B cell (primary cell): Measurements from ENCODE around the gene TAF10. TPM values are rescaled to one million over a fixed set of nuclear protein-coding genes. Genes with fewer than 3 reads are reported as not detected.

ENCODE experiments used
- ATAC-seq: fragments of 200-7000 bp; cut with Tn5 transposase; one replicate; pipeline ENCODE4 v1.10.0; 2021; ENCODE audit warnings: low read depth, mild to moderate bottlenecking, moderate number of reproducible peaks, moderate library complexity
- CTCF ChIA-PET: fragments of 350-600 bp; sonication (Branson Sonifier 250); formaldehyde crosslinking; loops from one replicate; lab custom pipeline; 2021; ENCODE audit warnings: antibody characterized with exemption, inconsistent platforms; lab: Charles Lee
- POLR2A ChIA-PET: fragments of 350-600 bp; sonication (Branson Sonifier 250); formaldehyde crosslinking; loops from one replicate; lab custom pipeline; 2021; ENCODE audit warnings: antibody characterized with exemption; lab: Charles Lee
- DNase-seq: peaks from one replicate; pipeline ENCODE4 v3.0.0; 2013
- H2AFZ ChIP-seq: 2 replicates; pipeline ENCODE4 v1.6.1; 2012; ENCODE audit warnings: mild to moderate bottlenecking, low read depth, low read length; ENCODE audit not compliant: insufficient read depth, poor library complexity, severe bottlenecking
- H3K27ac ChIP-seq, 2 donors: 1 replicate in 1 of 2; 2 replicates in 1 of 2; pipeline ENCODE4 v1.5.1; 2012 to 2013; ENCODE audit warnings: low read length in 2 of 2, mild to moderate bottlenecking in 2 of 2, moderate library complexity in 1 of 2
- H3K27me3 ChIP-seq, 4 experiments: fragments of 200-600 bp in 1 of 4; sonication (generic) in 1 of 4; replicated peaks in 1 of 4; 1 replicate in 2 of 4; 2 replicates in 2 of 4; pipeline versions ENCODE4 v1.6.1 to v1.7.0; 2013 to 2016; ENCODE audit warnings: low read length in 3 of 4, mild to moderate bottlenecking in 2 of 4, mixed read lengths in 1 of 4, moderate library complexity in 1 of 4; ENCODE audit not compliant: insufficient read depth in 4 of 4, control insufficient read depth in 3 of 4; ENCODE audit errors: control extremely low read depth in 1 of 4
- H3K36me3 ChIP-seq, 2 experiments: replicated peaks in 1 of 2; 1 replicate in 1 of 2; 2 replicates in 1 of 2; pipeline versions ENCODE4 v1.6.1 to v1.7.1; 2013; ENCODE audit warnings: low read length in 1 of 2; ENCODE audit not compliant: insufficient read depth in 2 of 2, control insufficient read depth in 1 of 2; ENCODE audit errors: control extremely low read depth in 1 of 2, extremely low read depth in 1 of 2
- H3K4me1 ChIP-seq, 2 donors: fragments of 200-600 bp in 1 of 2; sonication (generic) in 1 of 2; 1 replicate in 1 of 2; 2 replicates in 1 of 2; pipeline versions ENCODE4 v1.5.1 to v1.6.1; 2013 to 2017; ENCODE audit warnings: low read length in 2 of 2; ENCODE audit not compliant: control insufficient read depth in 2 of 2, insufficient read depth in 2 of 2
- H3K4me2 ChIP-seq: replicated peaks from 2 replicates; pipeline ENCODE3; 2012; ENCODE audit warnings: mild to moderate bottlenecking, low read depth, low read length; ENCODE audit not compliant: poor library complexity, severe bottlenecking
- H3K4me3 ChIP-seq, 5 experiments: fragments of 200-600 bp in 1 of 5; sonication (generic) in 1 of 5; 1 replicate in 3 of 5; 2 replicates in 2 of 5; pipeline versions ENCODE4 v1.5.1 to v1.7.0; 2011 to 2016; ENCODE audit warnings: low read length in 4 of 5, mild to moderate bottlenecking in 4 of 5, low read depth in 2 of 5, control low read depth in 1 of 5, moderate library complexity in 1 of 5; ENCODE audit not compliant: insufficient read depth in 1 of 5; ENCODE audit errors: control extremely low read depth in 1 of 5, extremely low read depth in 1 of 5
- H3K79me2 ChIP-seq: fragments of 200-600 bp; sonication (generic); one replicate; pipeline ENCODE4 v1.6.0; 2016; ENCODE audit warnings: low read length; ENCODE audit not compliant: control insufficient read depth, insufficient read depth
- H3K9ac ChIP-seq: fragments of 200-600 bp; sonication (generic); 2 replicates; pipeline ENCODE4 v1.6.1; 2017; ENCODE audit warnings: mild to moderate bottlenecking, low read length, moderate library complexity
- H3K9me3 ChIP-seq, 3 donors: one replicate each; pipeline versions ENCODE4 v1.6.1 to v1.7.1; 2013; ENCODE audit warnings: low read length in 2 of 3; ENCODE audit not compliant: control insufficient read depth in 2 of 3, insufficient read depth in 1 of 3; ENCODE audit errors: control extremely low read depth in 1 of 3
- H4K20me1 ChIP-seq: 2 replicates; pipeline ENCODE4 v1.6.0; 2012; ENCODE audit warnings: mild to moderate bottlenecking, low read length; ENCODE audit not compliant: insufficient read depth, control insufficient read depth, poor library complexity, severe bottlenecking
- H3K27ac Mint-ChIP-seq: one replicate; pipeline ENCODE4 v1.8.0; 2021; ENCODE audit warnings: mixed read lengths
- H3K27me3 Mint-ChIP-seq: one replicate; pipeline ENCODE4 v1.8.0; 2021; ENCODE audit warnings: mixed read lengths
- H3K4me1 Mint-ChIP-seq: one replicate; pipeline ENCODE4 v1.8.0; 2021; ENCODE audit warnings: mixed read lengths
- H3K4me3 Mint-ChIP-seq: one replicate; pipeline ENCODE4 v1.8.0; 2021; ENCODE audit warnings: mixed read lengths
- H3K9me3 Mint-ChIP-seq: one replicate; pipeline ENCODE4 v1.8.0; 2022; ENCODE audit warnings: mixed read lengths; ENCODE audit not compliant: insufficient read depth
- CTCF ChIP-seq: fragments of 200-600 bp; IDR thresholded peaks from one replicate; pipeline ENCODE4 v1.8.0; 2022; ENCODE audit warnings: antibody characterized with exemption, mild to moderate bottlenecking
- EZH2 ChIP-seq: IDR thresholded peaks from 2 replicates; pipeline ENCODE4 v1.6.1; 2012; ENCODE audit warnings: borderline replicate concordance, low read depth, mild to moderate bottlenecking, moderate library complexity, low read length; ENCODE audit not compliant: insufficient read depth, poor library complexity, severe bottlenecking
- WGBS: methylation state at CpG from one replicate; pipeline ENCODE4 v1.1.5; 2013; ENCODE audit warnings: missing lambda C conversion rate; ENCODE audit not compliant: insufficient coverage; 5-methylcytosine and 5-hydroxymethylcytosine counted together
- intact Hi-C: fragments of 100-400 bp; cut with micrococcal nuclease; formaldehyde crosslinking; loops from one replicate; pipeline ENCODE4 v1.10.0; 2022
- polyA plus RNA-seq: library from polyadenylated mRNA; depleted of rRNA; stranded (reverse); fragments of >200 nt; gene quantifications from 2 replicates; pipeline ENCODE4 v1.2.3, GENCODE V29; 2012
- total RNA-seq, 2 donors: library from RNA; stranded (reverse); fragments of 120-200 nt in 1 of 2; gene quantifications; 1 replicate in 1 of 2; 2 replicates in 1 of 2; pipeline versions ENCODE4 v1.2.3 to v1.2.4, GENCODE V29; 2013 to 2022

The TAF10 gene
- total and polyA plus RNA-seq, 2 donors (not counting 1 experiment from before 2014, with no cell fraction given): 114 to 156 TPM

GRCh38 chr11:6571434-6572008 is 40.5 kb downstream of the TAF10 start:
- no peaks in the 10 kb centered on the region for H3K27me3 ChIP-seq
- no peak overlapping the region for H3K27ac ChIP-seq
- ChIA-PET CTCF (interaction anchor here (1.2 kb wide), 1 partner anchor 13 kb away, joined by 3 read pairs; no protein-coding TSS in a partner anchor), POLR2A (no interaction called here)
- intact Hi-C loops: no loop called here
- 94% methylated on average over 21 of the region's 22 CpGs for WGBS
- no peak overlapping the region for H3K4me3 Mint-ChIP-seq
- H3K4me2 ChIP-seq: no peak overlapping the region
- H3K27ac Mint-ChIP-seq: no peak overlapping the region
- no peak for TF ChIP-seq CTCF
- no peak for TF ChIP-seq EZH2
- DNase-seq (no peak), ATAC-seq (no peak)
- H3K4me1 ChIP-seq: no peaks in the 10 kb centered on the region
- no peaks in the 10 kb centered on the region for H3K27me3 Mint-ChIP-seq
- no peaks in the 10 kb centered on the region for H3K79me2 ChIP-seq
- H3K9ac ChIP-seq: no peak overlapping the region
- no peaks in the 10 kb centered on the region for H4K20me1 ChIP-seq
- no peak overlapping the region for H3K4me3 ChIP-seq
- H3K9me3 ChIP-seq: no peaks in the 10 kb centered on the region
- H3K4me1 Mint-ChIP-seq: no peaks in the 10 kb centered on the region
- H2AFZ ChIP-seq: no peak overlapping the region
- no peaks in the 10 kb centered on the region for H3K9me3 Mint-ChIP-seq
- no peaks in the 10 kb centered on the region for H3K36me3 ChIP-seq

GRCh38 chr11:6570691-6571427 is 41.2 kb downstream of the TAF10 start:
- Histone ChIP-seq H3K4me2 (no peak overlapping the region), H3K36me3 (no peaks in the 10 kb centered on the region), H3K9me3 (no peaks in the 10 kb centered on the region), H4K20me1 (no peaks in the 10 kb centered on the region), H3K9ac (no peak overlapping the region), H2AFZ (no peak overlapping the region), H3K79me2 (no peaks in the 10 kb centered on the region), H3K4me3 (no peak overlapping the region), H3K4me1 (no peaks in the 10 kb centered on the region), H3K27me3 (no peaks in the 10 kb centered on the region), H3K27ac (no peak overlapping the region)
- DNase-seq (no peak), ATAC-seq (no peak)
- WGBS: 95% methylated on average over 62 of the region's 62 CpGs
- ChIA-PET CTCF (no interaction called here), POLR2A (no interaction called here)
- Mint-ChIP-seq H3K4me1 (no peaks in the 10 kb centered on the region), H3K9me3 (no peaks in the 10 kb centered on the region), H3K27ac (no peak overlapping the region), H3K4me3 (no peak overlapping the region), H3K27me3 (no peaks in the 10 kb centered on the region)
- TF ChIP-seq EZH2 (no peak), CTCF (no peak)
- intact Hi-C loops: no loop called here
